RWPE2 (cell line): Measurements from ENCODE around the gene TMEM244.

Experiments
- ATAC-seq: fragments of 200-7000 bp; cut with Tn5 transposase; 3 replicates; pipeline ENCODE4 v1.9.1; 2021; ENCODE audit warnings: low read depth
- DNase-seq: peaks from one replicate; pipeline ENCODE4 v3.0.0-alpha.2; 2020; ENCODE audit warnings: low spot score
- H3K27ac ChIP-seq: fragments of 450-650 bp; 2 replicates; pipeline ENCODE4 v1.5.1; 2017; ENCODE audit warnings: mild to moderate bottlenecking; ENCODE audit not compliant: poor library complexity, severe bottlenecking
- H3K27me3 ChIP-seq: fragments of 250-450 bp; sonication (Bioruptor Pico); 2 replicates; pipeline ENCODE4 v1.5.1; 2021; ENCODE audit warnings: mild to moderate bottlenecking, moderate library complexity; ENCODE audit not compliant: insufficient read depth, poor library complexity, severe bottlenecking
- H3K36me3 ChIP-seq: fragments of 250-450 bp; sonication (Bioruptor Pico); 2 replicates; pipeline ENCODE4 v1.5.1; 2020; ENCODE audit warnings: low read depth, mild to moderate bottlenecking, moderate library complexity
- H3K4me1 ChIP-seq: fragments of 250-450 bp; sonication (Bioruptor Pico); 2 replicates; pipeline ENCODE4 v1.5.1; 2021; ENCODE audit warnings: mild to moderate bottlenecking, moderate library complexity; ENCODE audit not compliant: insufficient read depth, poor library complexity, severe bottlenecking
- H3K4me3 ChIP-seq: fragments of 250-450 bp; sonication (Bioruptor Pico); 2 replicates; pipeline ENCODE4 v1.5.1; 2021; ENCODE audit warnings: mild to moderate bottlenecking, moderate library complexity; ENCODE audit not compliant: severe bottlenecking
- H3K9me3 ChIP-seq: fragments of 250-450 bp; sonication (Bioruptor Pico); 2 replicates; pipeline ENCODE4 v1.5.1; 2021; ENCODE audit warnings: mild to moderate bottlenecking, moderate library complexity; ENCODE audit not compliant: severe bottlenecking
- TF ChIP-seq, protein P1 (sequence below): fragments of 450-650 bp; IDR thresholded peaks from one replicate; pipeline ENCODE4 v1.5.1; 2017; ENCODE audit warnings: mild to moderate bottlenecking, moderate library complexity; ENCODE audit not compliant: poor library complexity, severe bottlenecking

TMEM244 gene

DNA sequence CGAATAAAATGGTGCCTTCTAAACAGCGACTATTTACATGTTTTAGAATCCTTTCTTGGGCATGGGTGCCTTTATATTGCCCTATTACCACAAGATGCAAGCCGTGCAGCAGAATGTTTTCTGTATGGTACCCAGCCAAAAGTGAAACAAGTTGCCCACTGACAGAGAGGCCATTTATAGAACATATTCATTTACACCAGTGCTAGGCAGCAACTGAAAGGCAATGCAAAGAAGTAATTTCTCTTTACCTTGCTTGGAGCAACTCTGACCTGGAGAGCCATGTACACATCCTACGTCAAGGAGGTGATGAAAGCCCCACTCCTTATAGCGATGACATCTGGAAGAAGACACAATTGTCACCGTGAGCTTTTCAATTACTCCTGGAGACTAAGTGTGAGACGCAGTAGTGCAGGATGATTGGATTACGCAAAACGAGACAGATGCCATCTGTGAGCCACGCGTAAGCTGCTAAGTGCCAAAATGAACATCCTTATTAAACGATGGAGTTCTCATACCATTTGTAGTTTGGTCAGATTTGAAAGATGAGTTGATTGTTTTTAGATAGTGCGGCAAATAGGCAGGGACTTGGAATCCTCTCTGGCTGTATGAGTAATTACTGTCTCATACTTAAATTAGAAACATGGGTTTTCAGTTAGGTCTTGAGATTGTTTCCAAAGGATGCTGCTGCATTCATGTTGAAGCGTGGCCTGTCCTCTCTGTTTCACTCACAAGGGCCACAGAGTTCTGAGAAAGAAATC, at the start of gene TMEM244:
Gene TMEM244 (minus strand): TSS at position 408 of the 758 bp plus-strand sequence. CDS start 127 bp downstream, at position 281.
- Histone ChIP-seq H3K36me3 (no peaks in the 10 kb centered on the region), H3K27me3 (no peaks in the 10 kb centered on the region), H3K4me1 (peaks cover 14% of the 10 kb centered on the region), H3K4me3 (no peak within 1 kb of the TSS), H3K9me3 (no peaks in the 10 kb centered on the region), H3K27ac (no peak within 1 kb of the TSS)
- DNase-seq, result no peak
- TF ChIP-seq, protein P1, sequence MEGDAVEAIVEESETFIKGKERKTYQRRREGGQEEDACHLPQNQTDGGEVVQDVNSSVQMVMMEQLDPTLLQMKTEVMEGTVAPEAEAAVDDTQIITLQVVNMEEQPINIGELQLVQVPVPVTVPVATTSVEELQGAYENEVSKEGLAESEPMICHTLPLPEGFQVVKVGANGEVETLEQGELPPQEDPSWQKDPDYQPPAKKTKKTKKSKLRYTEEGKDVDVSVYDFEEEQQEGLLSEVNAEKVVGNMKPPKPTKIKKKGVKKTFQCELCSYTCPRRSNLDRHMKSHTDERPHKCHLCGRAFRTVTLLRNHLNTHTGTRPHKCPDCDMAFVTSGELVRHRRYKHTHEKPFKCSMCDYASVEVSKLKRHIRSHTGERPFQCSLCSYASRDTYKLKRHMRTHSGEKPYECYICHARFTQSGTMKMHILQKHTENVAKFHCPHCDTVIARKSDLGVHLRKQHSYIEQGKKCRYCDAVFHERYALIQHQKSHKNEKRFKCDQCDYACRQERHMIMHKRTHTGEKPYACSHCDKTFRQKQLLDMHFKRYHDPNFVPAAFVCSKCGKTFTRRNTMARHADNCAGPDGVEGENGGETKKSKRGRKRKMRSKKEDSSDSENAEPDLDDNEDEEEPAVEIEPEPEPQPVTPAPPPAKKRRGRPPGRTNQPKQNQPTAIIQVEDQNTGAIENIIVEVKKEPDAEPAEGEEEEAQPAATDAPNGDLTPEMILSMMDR, result no peak
- ATAC-seq, result no peak

GRCh38 chr6:129908858-129909257, 47.7 kb upstream of the TMEM244 start:
- no peak for DNase-seq
- H3K9me3 ChIP-seq, result no peaks in the 10 kb centered on the region
- no peak overlapping the region for H3K4me3 ChIP-seq
- no peaks in the 10 kb centered on the region for H3K36me3 ChIP-seq
- TF ChIP-seq, protein P1, result no peak
- ATAC-seq, result no peak
- no peaks in the 10 kb centered on the region for H3K27me3 ChIP-seq
- no peak overlapping the region for H3K27ac ChIP-seq
- H3K4me1 ChIP-seq, result no peaks in the 10 kb centered on the region

DNA sequence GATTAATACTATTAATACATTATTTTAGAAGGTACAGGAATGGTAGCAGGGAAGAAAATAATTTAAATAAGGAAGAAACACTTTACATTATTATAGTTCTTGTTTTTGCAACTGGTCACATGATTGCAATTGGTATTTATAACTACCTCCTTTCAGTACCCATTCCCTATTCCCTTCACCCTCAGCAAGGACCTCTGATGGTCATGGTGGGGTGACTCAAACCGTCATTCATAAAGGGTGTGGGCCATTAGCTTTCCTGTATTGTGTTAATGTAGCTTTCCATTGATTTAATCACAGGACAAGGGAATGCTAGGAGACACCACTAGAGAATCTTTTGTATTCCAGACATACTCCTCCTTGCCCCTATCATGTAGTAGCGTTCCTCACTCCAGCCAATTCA, 47.2 kb upstream of the TMEM244 start:
- no peaks in the 10 kb centered on the region for H3K36me3 ChIP-seq
- no peaks in the 10 kb centered on the region for H3K27me3 ChIP-seq
- no peak overlapping the region for H3K27ac ChIP-seq
- TF ChIP-seq, protein P1, result no peak
- H3K4me3 ChIP-seq, result no peak overlapping the region
- no peaks in the 10 kb centered on the region for H3K9me3 ChIP-seq
- DNase-seq (no peak), ATAC-seq (no peak)
- no peaks in the 10 kb centered on the region for H3K4me1 ChIP-seq

DNA sequence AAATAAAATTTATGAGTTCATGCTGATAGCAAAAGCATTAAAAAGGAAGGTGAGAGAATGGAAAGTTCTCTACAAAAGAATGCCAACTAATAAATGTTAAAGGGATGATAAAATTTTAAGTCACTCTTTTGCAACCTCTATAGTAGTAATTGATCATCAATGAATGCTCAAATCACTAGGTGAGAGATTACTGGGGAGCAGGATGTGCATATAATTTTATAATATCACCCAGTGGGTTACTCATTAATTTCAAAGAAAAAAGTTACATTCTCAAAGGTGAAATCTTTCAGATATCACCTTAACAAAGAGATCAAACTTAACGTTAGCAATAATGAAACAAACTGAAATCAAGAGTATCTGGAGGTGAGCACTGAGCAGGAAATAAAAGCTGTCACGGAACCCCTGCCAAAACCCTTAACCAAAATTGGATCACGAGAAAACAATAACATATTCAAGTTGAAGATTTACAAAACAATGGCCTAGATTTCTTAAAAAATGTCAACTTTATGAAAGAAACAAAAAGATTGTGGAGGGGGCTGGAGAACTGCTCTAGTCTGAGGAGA, 45.5 kb upstream of the TMEM244 start:
- DNase-seq (no peak), ATAC-seq (no peak)
- Histone ChIP-seq H3K27me3 (no peaks in the 10 kb centered on the region), H3K4me3 (no peak overlapping the region), H3K27ac (no peak overlapping the region), H3K4me1 (no peaks in the 10 kb centered on the region), H3K9me3 (no peaks in the 10 kb centered on the region), H3K36me3 (no peaks in the 10 kb centered on the region)
- TF ChIP-seq, protein P1, result no peak

DNA sequence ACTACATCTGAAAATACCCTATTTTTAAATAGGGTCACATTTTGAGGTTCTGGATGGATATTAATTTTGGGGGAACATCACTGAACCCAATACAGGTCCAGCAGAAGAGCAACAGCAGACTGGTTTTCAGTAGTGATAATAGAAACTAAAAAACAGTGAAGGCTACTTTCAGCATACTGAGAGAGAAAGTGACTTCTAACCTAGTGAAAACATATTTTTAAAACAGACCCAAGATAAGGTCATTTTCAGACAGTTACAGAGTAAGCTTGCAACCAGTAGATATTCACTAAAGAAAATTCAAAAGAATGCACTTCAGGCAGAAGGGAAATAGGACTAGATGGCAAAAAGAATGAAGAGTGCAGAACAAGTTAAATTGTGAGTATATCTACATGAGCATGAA, 42.0 kb upstream of the TMEM244 start:
- DNase-seq (no peak), ATAC-seq (no peak)
- H3K36me3 ChIP-seq, result no peaks in the 10 kb centered on the region
- H3K4me1 ChIP-seq, result no peaks in the 10 kb centered on the region
- TF ChIP-seq, protein P1, result no peak
- H3K27ac ChIP-seq, result no peak overlapping the region
- H3K27me3 ChIP-seq, result no peaks in the 10 kb centered on the region
- no peaks in the 10 kb centered on the region for H3K9me3 ChIP-seq
- H3K4me3 ChIP-seq, result no peak overlapping the region
